ENCODE measurements around the gene LEKR1. TPM values are rescaled to one million over a fixed set of nuclear protein-coding genes. Genes with fewer than 3 reads are reported as not detected.

Gene LEKR1
- total RNA-seq, 2 experiments from 2014 or later: 0.40 to 1.1 TPM

DNA sequence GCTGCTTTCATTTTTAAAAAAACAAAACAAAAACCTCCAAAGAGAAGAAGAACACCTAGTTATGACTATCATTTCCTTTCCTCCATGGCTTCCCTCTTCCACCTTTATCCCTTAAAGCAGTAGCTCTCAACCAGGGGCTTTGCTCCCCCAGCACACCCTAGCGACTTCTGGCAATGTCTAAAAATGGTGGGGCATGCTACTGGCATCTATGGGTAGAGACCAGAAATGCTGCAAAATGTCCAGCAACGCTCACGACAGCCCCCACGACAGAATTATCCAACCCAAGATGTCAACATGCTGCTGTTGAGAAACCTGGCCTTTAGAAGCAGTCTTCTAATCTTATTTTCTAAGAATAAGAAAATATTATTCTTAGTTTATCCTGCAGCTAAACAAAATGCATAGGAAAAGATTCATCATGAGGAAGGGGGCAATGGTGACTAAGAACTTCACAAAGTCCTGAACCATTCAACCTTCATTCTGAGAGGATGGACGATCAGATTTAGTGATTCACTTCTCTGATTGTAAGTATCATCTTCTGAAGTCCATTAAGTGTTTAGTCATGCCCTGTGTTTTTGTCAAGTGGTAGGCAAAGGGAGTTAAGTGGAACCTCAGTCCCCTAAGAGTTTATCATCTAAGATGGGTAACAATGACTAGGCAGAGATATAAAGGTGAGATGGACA is 252.1 kb downstream of the LEKR1 start:
- H3K36me3 Mint-ChIP-seq (ENCODE audit: low read depth): no peaks in the 10 kb centered on the region
- intact Hi-C loops (cut with micrococcal nuclease): no loop called here
- TF ChIP-seq, protein P1, sequence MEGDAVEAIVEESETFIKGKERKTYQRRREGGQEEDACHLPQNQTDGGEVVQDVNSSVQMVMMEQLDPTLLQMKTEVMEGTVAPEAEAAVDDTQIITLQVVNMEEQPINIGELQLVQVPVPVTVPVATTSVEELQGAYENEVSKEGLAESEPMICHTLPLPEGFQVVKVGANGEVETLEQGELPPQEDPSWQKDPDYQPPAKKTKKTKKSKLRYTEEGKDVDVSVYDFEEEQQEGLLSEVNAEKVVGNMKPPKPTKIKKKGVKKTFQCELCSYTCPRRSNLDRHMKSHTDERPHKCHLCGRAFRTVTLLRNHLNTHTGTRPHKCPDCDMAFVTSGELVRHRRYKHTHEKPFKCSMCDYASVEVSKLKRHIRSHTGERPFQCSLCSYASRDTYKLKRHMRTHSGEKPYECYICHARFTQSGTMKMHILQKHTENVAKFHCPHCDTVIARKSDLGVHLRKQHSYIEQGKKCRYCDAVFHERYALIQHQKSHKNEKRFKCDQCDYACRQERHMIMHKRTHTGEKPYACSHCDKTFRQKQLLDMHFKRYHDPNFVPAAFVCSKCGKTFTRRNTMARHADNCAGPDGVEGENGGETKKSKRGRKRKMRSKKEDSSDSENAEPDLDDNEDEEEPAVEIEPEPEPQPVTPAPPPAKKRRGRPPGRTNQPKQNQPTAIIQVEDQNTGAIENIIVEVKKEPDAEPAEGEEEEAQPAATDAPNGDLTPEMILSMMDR (IDR thresholded peaks at IDR 0.05): no peak
- no peak for DNase-seq
- no peak overlapping the region for H3K27ac Mint-ChIP-seq
- no peaks in the 10 kb centered on the region for H3K9me3 Mint-ChIP-seq
- ATAC-seq: no peak
- peaks cover 34% of the 10 kb centered on the region for H3K4me1 Mint-ChIP-seq (ENCODE audit: low read depth)
- CTCF ChIA-PET: interaction anchor here (1.3 to 1.6 kb wide), 2 partner anchors 8 to 11 kb away, joined by 3 to 5 read pairs; no protein-coding TSS in a partner anchor
- no peaks in the 10 kb centered on the region for H3K27me3 Mint-ChIP-seq
- H3K4me3 Mint-ChIP-seq: no peak overlapping the region
- POLR2A ChIA-PET: no interaction called here

DNA sequence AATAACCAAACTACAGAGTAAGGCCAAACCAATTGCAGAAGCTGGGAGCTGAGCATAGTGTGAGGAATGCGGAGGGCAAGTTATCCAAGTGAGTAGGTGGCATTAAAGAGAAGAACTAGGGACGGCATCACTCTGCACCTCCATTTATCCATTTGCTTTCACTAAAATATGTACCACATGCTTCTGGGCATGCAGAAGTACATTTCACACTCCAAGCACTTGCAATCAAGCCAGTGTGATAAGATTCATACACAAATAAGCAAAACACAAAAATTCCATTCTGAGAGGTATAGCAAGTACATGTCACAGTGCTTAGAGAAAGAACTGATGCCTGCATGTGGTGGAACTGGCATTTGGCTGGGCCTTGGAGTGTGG is 252.6 kb downstream of the LEKR1 start:
- Mint-ChIP-seq H3K27ac (no peak overlapping the region), H3K36me3 (ENCODE audit: low read depth) (no peaks in the 10 kb centered on the region), H3K9me3 (no peaks in the 10 kb centered on the region), H3K27me3 (no peaks in the 10 kb centered on the region), H3K4me3 (no peak overlapping the region), H3K4me1 (ENCODE audit: low read depth) (peaks cover 34% of the 10 kb centered on the region)
- no peak for DNase-seq
- TF ChIP-seq, protein P1 (IDR thresholded peaks at IDR 0.05): no peak
- intact Hi-C loops (cut with micrococcal nuclease): no loop called here
- ChIA-PET POLR2A (no interaction called here), CTCF (no interaction called here)
- no peak for ATAC-seq

GRCh38 chr3:157079676-157080369 is 253.7 kb downstream of the LEKR1 start:
- no peak overlapping the region for H3K27ac Mint-ChIP-seq
- H3K4me1 Mint-ChIP-seq (ENCODE audit: low read depth): peaks cover 34% of the 10 kb centered on the region
- CTCF ChIA-PET: interaction anchor here (0.7 to 5.6 kb wide), 6 partner anchors 9 to 62 kb away, joined by 3 to 57 read pairs (median 6); no protein-coding TSS in a partner anchor
- POLR2A ChIA-PET: no interaction called here
- TF ChIP-seq, protein P1 (IDR thresholded peaks at IDR 0.05): no peak
- no peaks in the 10 kb centered on the region for H3K36me3 Mint-ChIP-seq (ENCODE audit: low read depth)
- no peaks in the 10 kb centered on the region for H3K9me3 Mint-ChIP-seq
- no peaks in the 10 kb centered on the region for H3K27me3 Mint-ChIP-seq
- no peak overlapping the region for H3K4me3 Mint-ChIP-seq
- DNase-seq (no peak), ATAC-seq (no peak)
- intact Hi-C loops (cut with micrococcal nuclease): loop anchor here (2.0 to 10.0 kb wide), 4 partner anchors 253 to 925 kb away; partner anchors contain the start of genes LEKR1, SSR3 and TIPARP

- ATAC-seq: peak; percentile 94
- H3K27ac Mint-ChIP-seq: peak overlapping the region; percentile 43
- POLR2A ChIA-PET: interaction anchor here (0.7 to 0.9 kb wide), 2 partner anchors 64 to 179 kb away, joined by 3 read pairs; no protein-coding TSS in a partner anchor
These were observed 255.6 kb downstream of the LEKR1 start for GRCh38 chr3:157081626-157082210.

More at GRCh38 chr3:157081626-157082210, 255.6 kb downstream of the LEKR1 start:
- H3K9me3 Mint-ChIP-seq: no peaks in the 10 kb centered on the region
- TF ChIP-seq, protein P1 (IDR thresholded peaks at IDR 0.05): peak; percentile 97
- intact Hi-C loops (cut with micrococcal nuclease): loop anchor here (2.0 to 10.0 kb wide), 4 partner anchors 254 to 927 kb away; partner anchors contain the start of genes LEKR1, SSR3 and TIPARP
- no peaks in the 10 kb centered on the region for H3K36me3 Mint-ChIP-seq (ENCODE audit: low read depth)
- no peak overlapping the region for H3K4me3 Mint-ChIP-seq
- H3K4me1 Mint-ChIP-seq (ENCODE audit: low read depth): peaks cover 37% of the 10 kb centered on the region
- peak; percentile 92 for DNase-seq
- CTCF ChIA-PET: interaction anchor here (0.7 to 5.6 kb wide), 32 partner anchors 10 to 1037 kb away, joined by 3 to 57 read pairs (median 5); partner anchors contain the start of gene SSR3
- no peaks in the 10 kb centered on the region for H3K27me3 Mint-ChIP-seq
